HG03039 (cell line): ENCODE results near the gene CHM.

Experiments used
- ATAC-seq: cut with Tn5 transposase; IDR thresholded peaks from one replicate; pipeline ENCODE4 v1.9.1; 2021; ENCODE audit warnings: mild to moderate bottlenecking, moderate library complexity; ENCODE audit not compliant: unreplicated experiment

Gene CHM

GRCh38 chrX:85907316-85907715, 140.0 kb downstream of the CHM start:
- no peak for ATAC-seq

- ATAC-seq, result no peak
These were observed 141.0 kb downstream of the CHM start for GRCh38 chrX:85906399-85906798.

GRCh38 chrX:85905851-85906250, 141.5 kb downstream of the CHM start:
- ATAC-seq, result no peak

DNA sequence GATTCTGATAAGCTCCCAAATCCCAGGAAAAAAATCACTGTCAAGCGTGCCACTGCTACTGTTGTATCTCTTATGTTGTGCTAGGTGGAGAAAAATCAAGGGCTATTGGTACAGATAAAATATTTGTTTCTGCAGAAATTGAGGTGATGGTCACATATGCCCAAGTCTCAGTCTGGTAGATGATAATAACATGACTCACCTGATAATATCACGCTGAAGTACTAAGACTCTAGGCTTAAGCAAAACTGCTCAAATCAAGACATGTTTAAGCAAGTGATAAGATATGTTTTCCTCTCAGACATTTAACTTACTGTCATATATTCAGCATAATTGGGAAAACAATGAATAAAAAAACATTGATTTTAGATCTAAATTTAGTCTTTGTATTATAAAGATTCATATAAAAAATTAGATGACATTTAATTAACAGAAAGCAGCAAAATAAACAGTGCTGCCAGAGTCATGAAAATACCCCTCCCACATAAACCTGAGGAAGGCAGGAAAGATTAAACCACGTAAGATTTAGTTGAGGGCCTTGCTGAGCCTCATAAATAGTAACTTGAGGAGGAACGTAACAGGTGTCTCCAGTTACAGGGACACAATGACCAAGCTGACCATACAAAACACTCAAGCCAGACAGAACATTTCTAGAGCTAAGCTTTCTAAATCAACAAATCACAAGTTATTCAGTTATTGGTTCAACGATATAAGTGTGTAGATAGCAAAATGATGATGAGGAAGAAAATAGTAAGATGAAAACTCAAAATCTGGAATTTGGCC, 143.5 kb downstream of the CHM start:
- no peak for ATAC-seq

DNA sequence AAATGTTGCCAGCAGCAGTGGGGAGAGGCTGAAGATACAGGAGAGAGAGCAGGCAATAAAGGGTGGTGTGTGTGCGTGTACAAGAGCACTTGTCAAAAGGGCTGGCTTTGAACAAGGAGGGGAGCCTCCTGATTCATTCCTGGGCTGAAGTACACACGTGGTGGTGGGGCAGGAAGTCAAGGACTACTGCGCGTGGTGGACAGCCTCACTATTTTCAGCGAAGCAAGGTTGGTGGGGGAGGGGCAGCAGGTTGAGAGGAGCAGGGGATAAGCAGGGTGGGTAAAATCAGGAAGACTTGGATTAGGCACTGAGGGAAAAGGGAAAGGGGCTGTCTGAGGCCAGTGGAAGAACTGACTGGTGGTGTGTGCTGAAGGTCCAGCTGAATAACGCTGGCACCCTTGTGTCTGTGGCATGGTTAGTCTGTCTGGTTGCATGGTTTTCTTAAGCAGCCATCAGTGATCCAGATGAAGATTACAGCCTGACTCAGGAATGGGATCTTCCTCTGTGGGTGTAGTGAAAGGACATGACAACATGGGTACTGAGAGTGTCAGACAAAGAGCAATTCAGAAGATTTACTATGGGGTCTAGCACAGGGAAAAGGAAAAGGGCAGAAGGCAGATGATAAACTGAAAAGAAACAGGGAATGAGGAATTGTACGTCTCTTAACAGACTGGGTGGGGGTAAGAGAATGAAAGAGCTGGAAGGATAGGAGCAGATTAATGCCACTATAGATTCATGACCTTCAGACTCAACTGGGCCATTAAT, 149.8 kb downstream of the CHM start:
- ATAC-seq, result no peak

DNA sequence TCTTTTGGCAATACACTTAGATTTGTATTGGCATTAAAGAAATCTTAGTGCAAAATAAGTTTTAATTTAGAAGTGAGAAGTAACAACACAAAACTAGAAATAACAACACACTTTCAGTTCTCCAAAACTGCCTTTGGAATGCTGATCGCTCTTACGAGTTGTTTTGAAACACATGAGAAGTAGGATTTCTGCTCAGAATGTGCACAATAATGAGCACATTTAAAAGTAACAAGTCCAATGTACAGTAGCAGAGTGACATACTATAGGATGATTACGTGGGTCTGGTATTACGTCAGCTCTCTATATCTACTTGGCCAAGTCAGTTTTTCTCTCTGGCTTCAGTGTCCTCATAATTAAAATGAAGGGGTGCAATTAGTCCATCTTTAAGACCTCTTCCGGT, 164.8 kb downstream of the CHM start:
- ATAC-seq, result no peak

DNA sequence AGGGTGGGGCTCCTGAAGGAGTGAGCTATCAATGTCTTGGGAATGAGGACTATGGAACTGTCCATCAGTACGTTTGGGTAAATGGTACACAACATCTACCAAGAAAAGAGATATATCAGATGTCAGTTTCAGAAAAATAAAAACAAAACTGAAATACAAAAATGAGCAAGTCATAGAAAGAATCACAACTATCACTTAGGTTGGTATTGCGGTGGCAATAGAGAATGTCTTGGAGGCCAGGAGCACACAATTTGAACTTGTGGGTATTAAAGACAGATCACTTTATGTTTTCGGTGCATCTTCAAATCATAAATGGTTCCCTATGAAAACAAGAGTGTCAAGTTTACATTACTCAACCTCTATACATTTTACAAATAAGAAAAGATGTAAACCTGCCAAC, 176.8 kb downstream of the CHM start:
- no peak for ATAC-seq

GRCh38 chrX:85865324-85865723, 182.0 kb downstream of the CHM start:
- no peak for ATAC-seq

DNA sequence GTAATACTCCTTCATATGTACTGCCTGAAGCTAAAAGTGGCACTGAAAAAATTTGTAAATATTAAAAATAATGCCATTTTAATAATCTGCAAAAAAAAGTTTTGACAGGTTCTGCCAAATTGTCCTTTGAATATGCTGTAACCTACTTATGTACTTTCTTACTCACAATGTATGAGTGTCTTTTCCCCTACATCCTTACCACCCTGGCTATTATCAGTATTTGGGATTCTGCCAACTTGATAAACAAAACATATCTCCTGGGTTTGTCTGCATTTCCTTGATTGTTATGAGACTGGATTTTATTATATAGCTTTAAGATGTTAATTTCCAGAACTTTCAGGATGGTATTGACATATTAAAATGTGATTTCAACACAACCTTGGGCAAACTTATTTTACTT, 187.9 kb downstream of the CHM start:
- ATAC-seq, result no peak

DNA sequence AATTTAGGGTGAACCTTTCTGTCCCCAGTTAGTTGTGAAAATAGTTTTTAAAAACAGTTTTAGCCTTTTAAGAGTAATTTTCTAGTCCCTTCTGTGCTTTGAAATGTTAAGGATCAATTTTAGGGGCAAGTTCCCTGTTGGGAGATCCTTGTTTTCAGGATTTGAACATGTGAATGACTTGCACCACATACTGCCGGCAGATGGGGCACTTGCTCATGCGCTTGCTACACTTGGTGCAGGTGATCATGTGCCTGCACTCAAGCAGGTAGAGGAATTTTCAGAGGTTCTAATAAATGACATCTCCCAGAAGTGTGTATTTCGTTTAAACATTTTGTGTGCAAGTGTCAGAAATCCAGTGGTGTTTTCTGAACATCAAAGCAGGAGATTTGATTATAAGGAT, 195.9 kb downstream of the CHM start:
- no peak for ATAC-seq

DNA sequence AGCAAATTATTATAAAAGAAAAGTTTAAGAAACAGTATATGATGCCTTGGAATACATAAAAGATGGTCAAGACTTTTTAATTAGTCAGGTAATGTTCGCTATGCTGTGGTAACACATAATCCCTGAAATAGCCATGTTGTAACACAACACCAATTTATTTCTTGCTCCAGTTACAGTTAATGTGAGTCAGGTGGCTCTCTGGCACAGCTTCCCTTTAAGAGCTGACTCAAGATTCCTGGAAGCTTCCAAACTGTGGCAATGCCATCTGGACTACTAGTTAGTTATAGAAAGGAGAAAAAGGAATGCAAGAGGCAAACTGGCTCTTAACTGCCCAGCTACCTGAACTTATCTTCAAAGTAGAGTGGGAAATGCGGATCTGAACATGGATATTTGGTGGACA, 210.5 kb downstream of the CHM start:
- no peak for ATAC-seq

DNA sequence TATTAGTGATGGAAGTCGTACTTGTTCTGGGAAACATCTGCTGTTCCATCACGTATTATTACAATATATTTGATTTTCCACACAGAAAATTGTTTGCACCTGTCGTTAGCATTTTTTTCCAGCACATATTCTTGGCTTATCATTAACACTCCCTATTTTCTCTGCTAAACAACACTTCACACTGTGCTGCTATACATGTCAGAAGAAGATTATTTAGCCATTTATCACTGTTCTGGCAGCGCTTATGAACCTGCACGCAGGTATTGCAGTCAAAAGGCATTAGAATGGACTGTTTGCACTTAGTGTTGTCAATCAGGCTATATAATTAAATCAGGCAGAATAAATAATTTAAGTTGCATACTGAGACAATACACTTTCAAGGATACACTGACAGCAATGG, 218.6 kb downstream of the CHM start:
- no peak for ATAC-seq

DNA sequence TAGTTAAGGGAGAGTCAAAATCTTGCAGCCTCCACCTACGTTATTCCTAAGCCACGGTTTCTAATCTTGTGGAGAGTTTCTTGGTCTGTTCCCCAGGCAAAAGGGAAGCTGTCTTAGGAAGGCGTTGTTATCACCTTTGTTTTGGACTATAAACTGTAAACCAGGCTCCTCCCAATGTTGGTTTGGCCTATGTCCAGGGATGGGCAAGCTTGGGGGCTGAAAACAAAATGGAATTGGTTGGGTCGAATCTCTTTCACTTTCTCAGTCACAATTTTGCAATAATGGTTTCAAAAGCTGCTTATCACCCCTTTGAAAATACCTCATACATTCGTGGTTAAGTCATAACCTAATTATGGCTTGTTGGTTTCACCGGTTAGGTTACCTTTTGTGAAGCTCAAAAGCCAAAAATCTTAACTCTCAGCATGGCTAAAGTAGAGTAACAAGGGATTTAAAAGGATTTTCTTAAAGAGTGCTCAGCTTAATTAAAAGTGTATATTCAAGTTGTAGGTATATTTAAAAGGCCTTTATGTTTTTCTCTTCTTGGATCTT, 232.1 kb downstream of the CHM start:
- no peak for ATAC-seq
